Neutrophil (primary cell): ENCODE data around the gene NFIA.
"Not testable (repeated sequence)": the region's sequence is repeated elsewhere in the genome, so short reads cannot be mapped to it uniquely, and the experiment has no call there.

Source experiments
- H3K27ac ChIP-seq: fragments of 200-600 bp; sonication (generic); 2 replicates; pipeline ENCODE4 v1.5.1; 2016; ENCODE audit warnings: mild to moderate bottlenecking, moderate library complexity
- H3K27me3 ChIP-seq: fragments of 200-600 bp; sonication (generic); 2 replicates; pipeline ENCODE4 v1.6.0; 2016; ENCODE audit warnings: mild to moderate bottlenecking
- H3K36me3 ChIP-seq: fragments of 200-600 bp; sonication (generic); 2 replicates; pipeline ENCODE4 v1.5.1; 2017
- H3K4me1 ChIP-seq, 2 experiments: fragments of 200-600 bp in 1 of 2; sonication (generic) in 1 of 2; 1 replicate in 1 of 2; 2 replicates in 1 of 2; pipeline versions ENCODE4 v1.5.1 to v1.6.1; 2013 to 2016; ENCODE audit warnings: low read depth in 1 of 2, low read length in 1 of 2, mild to moderate bottlenecking in 1 of 2, moderate library complexity in 1 of 2; ENCODE audit not compliant: control insufficient read depth in 1 of 2, insufficient read depth in 1 of 2
- H3K4me3 ChIP-seq, 2 experiments: fragments of 200-600 bp in 1 of 2; sonication (generic) in 1 of 2; 1 replicate in 1 of 2; 2 replicates in 1 of 2; pipeline ENCODE4 v1.5.1; 2013 to 2016; ENCODE audit warnings: low read depth in 1 of 2, low read length in 1 of 2, mild to moderate bottlenecking in 1 of 2, moderate library complexity in 1 of 2
- H3K9me3 ChIP-seq: fragments of 200-600 bp; sonication (generic); 2 replicates; pipeline ENCODE4 v1.5.1; 2016
- CTCF ChIP-seq: fragments of 200-600 bp; sonication (generic); IDR thresholded peaks from 2 replicates; pipeline ENCODE4 v1.5.1; 2016; ENCODE audit warnings: antibody characterized with exemption

The NFIA gene

GRCh38 chr1:61067446-61068019, 14.8 kb upstream of the NFIA start:
- Histone ChIP-seq H3K9me3 (no peaks in the 10 kb centered on the region), H3K4me3 (no peak overlapping the region), H3K27ac (no peak overlapping the region), H3K27me3 (peaks cover 3% of the 10 kb centered on the region), H3K36me3 (no peaks in the 10 kb centered on the region), H3K4me1 (no peaks in the 10 kb centered on the region)
- no peak for TF ChIP-seq CTCF

- H3K36me3 ChIP-seq, result no peaks in the 10 kb centered on the region
- H3K9me3 ChIP-seq, result no peaks in the 10 kb centered on the region
- H3K27me3 ChIP-seq, result peaks cover 4% of the 10 kb centered on the region
- no peaks in the 10 kb centered on the region for H3K4me1 ChIP-seq
- TF ChIP-seq CTCF, result no peak
- no peak overlapping the region for H3K27ac ChIP-seq
- no peak overlapping the region for H3K4me3 ChIP-seq
Measured at GRCh38 chr1:61070054-61070453, 12.3 kb upstream of the NFIA start.

- Histone ChIP-seq H3K4me1 (no peaks in the 10 kb centered on the region), H3K4me3 (no peak overlapping the region), H3K27me3 (peaks cover 4% of the 10 kb centered on the region), H3K36me3 (no peaks in the 10 kb centered on the region), H3K27ac (no peak overlapping the region), H3K9me3 (no peaks in the 10 kb centered on the region)
- TF ChIP-seq CTCF, result no peak
Measured at GRCh38 chr1:61071205-61072130, 10.9 kb upstream of the NFIA start.

- Histone ChIP-seq H3K27me3 (peaks cover 8% of the 10 kb centered on the region), H3K4me3 (no peak overlapping the region), H3K4me1 (peaks cover 18 to 19% of the 10 kb centered on the region in 2 experiments), H3K36me3 (no peaks in the 10 kb centered on the region), H3K9me3 (no peaks in the 10 kb centered on the region), H3K27ac (no peak overlapping the region)
- TF ChIP-seq CTCF, result no peak
Measured at GRCh38 chr1:61073871-61074270, 8.5 kb upstream of the NFIA start.

GRCh38 chr1:61075833-61076232, 6.5 kb upstream of the NFIA start:
- H3K9me3 ChIP-seq, H3K36me3 ChIP-seq, H3K4me3 ChIP-seq, H3K27ac ChIP-seq: not testable (repeated sequence)
- Histone ChIP-seq H3K27me3 (peaks cover 27% of the 10 kb centered on the region), H3K4me1 (peaks cover 25 to 26% of the 10 kb centered on the region in 2 experiments)
